Endometrium (tissue), 2 donors: ENCODE measurements around the gene SMARCA4.

Experiments used
- FAIRE-seq: peaks from 2 replicates; lab custom pipeline; 2012; peaks lifted over from hg19 to GRCh38; lab: Jason Lieb, UNC
- donor health status: control.
- donor health status: control.

Gene SMARCA4

GRCh38 chr19:10960314-10961072 is at the start of gene SMARCA4:
TSS of gene SMARCA4 (plus strand) at chr19:10961030. CDS start at chr19:10984152, 23,122 bp downstream.
- FAIRE-seq = no peak

- no peak for FAIRE-seq
Measured at GRCh38 chr19:10911579-10912363, 49.1 kb upstream of the SMARCA4 start.

GRCh38 chr19:10912619-10913018 is 48.2 kb upstream of the SMARCA4 start:
- FAIRE-seq = no peak

GRCh38 chr19:10913716-10914340 is 47.0 kb upstream of the SMARCA4 start:
- FAIRE-seq = no peak

GRCh38 chr19:10915130-10916091 is 45.4 kb upstream of the SMARCA4 start:
- FAIRE-seq = no peak

- no peak for FAIRE-seq
Measured at GRCh38 chr19:10916602-10917001, 44.2 kb upstream of the SMARCA4 start.

GRCh38 chr19:10918359-10918758 is 42.5 kb upstream of the SMARCA4 start:
- FAIRE-seq = no peak

GRCh38 chr19:10919352-10920287 is 41.2 kb upstream of the SMARCA4 start:
- FAIRE-seq = no peak

- FAIRE-seq = no peak
Measured at GRCh38 chr19:10920288-10920655, 40.6 kb upstream of the SMARCA4 start.

GRCh38 chr19:10920781-10921180 is 40.0 kb upstream of the SMARCA4 start:
- FAIRE-seq = no peak

GRCh38 chr19:10921199-10921909 is 39.5 kb upstream of the SMARCA4 start:
- FAIRE-seq = no peak

- no peak for FAIRE-seq
Measured at GRCh38 chr19:10921910-10922637, 38.8 kb upstream of the SMARCA4 start.

- FAIRE-seq = no peak
Measured at GRCh38 chr19:10922638-10923014, 38.2 kb upstream of the SMARCA4 start.

GRCh38 chr19:10923260-10924112 is 37.3 kb upstream of the SMARCA4 start:
- FAIRE-seq = no peak

- no peak for FAIRE-seq
Measured at GRCh38 chr19:10924597-10924996, 36.2 kb upstream of the SMARCA4 start.

- no peak for FAIRE-seq
Measured at GRCh38 chr19:10927730-10928562, 32.9 kb upstream of the SMARCA4 start.
